ENCODE measurements around the gene DNAH17.

DNAH17 gene

DNA sequence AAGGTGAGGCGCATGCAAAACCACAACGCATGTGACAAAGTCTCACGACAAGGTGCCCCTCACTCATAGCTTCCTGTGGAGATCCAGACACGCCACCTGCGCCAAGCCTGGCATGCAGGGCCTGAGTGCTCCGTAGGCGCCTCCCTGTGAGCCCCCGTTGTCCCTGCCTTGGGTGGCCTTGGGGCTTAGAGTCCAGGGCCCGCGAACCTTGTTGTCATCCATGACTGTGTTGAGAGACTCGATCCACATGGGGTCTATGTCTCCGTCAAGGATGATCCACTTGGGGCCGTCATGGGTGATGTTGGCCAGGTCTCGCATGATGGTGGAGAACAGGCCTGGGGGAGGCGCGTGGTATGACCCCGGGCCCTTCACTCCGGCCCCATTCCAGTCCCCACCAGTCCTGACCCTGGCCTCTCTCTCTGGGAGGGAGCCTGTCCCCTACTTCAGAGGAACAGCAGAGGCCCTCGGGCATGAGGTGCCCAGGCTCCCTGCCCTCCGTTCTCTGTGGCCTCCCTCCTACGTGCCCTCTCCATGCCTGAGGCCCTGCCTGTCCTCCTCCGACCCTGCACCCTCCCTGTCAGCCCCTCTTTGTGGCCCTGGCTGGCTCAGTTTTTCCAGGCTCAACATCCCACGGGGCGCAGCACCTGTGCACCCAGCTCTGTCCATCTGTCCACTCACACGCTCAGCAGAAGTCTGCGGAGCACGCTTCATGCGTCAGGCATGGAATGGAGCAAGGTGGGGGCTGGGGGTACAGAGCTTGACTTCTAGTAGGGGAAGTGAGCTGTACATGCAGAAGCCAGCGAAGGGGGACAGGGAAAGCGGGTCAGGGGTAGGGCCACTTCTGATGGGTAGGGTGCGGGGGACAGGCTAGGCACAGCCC is 85.7 kb downstream of the DNAH17 start:
- no peak for TF ChIP-seq POLR2A (IDR thresholded peaks at IDR 0.05; ENCODE audit: low read depth, low read length)
- FAIRE-seq, result no peak
- no peak for DNase-seq (ENCODE audit: insufficient read length, low spot score)

DNA sequence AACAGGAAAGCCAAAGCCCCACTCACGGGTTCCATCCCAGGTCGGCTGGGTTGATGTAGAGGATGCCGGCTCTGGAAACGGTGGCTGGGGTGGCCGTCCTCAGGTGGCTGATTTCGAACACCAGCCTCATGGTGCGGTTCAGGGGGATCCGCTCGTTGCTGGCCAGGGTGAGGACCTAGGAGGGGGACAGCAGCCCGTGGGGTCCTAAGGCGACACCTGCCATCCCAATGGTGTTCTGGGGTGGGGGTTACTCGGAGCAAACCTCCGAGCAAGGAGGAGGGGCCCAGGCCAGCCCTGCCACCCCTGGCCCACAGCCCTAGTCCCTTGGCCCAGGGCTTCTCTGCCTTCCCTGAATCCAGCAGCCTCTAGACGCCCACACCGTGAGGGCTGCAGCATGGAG is 86.5 kb downstream of the DNAH17 start:
- DNase-seq (ENCODE audit: insufficient read length, low spot score), result no peak
- no peak for FAIRE-seq
- no peak for TF ChIP-seq POLR2A (IDR thresholded peaks at IDR 0.05; ENCODE audit: low read depth, low read length)

DNA sequence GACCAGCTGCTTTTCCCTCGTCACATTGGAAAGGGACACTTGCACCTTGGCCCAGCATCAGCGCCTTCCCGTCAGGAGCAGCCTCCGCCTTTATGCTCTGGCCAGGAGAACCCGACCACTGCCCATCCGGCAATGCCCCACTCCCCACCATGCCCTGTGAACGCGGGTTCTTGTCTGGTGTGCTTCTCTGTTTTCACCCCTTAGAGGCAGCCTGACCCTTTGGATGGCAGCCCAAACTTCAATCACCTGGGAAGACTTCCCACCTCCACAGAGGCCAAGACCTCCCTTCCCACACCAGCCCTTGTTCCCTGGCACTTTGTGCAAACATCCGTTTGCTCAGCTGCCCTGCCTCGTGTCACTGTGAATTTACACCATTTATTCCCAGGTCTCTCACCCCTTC is 87.0 kb downstream of the DNAH17 start:
- FAIRE-seq (no peak), DNase-seq (ENCODE audit: insufficient read length, low spot score) (no peak)
- TF ChIP-seq POLR2A (IDR thresholded peaks at IDR 0.05; ENCODE audit: low read depth, low read length), result no peak

DNA sequence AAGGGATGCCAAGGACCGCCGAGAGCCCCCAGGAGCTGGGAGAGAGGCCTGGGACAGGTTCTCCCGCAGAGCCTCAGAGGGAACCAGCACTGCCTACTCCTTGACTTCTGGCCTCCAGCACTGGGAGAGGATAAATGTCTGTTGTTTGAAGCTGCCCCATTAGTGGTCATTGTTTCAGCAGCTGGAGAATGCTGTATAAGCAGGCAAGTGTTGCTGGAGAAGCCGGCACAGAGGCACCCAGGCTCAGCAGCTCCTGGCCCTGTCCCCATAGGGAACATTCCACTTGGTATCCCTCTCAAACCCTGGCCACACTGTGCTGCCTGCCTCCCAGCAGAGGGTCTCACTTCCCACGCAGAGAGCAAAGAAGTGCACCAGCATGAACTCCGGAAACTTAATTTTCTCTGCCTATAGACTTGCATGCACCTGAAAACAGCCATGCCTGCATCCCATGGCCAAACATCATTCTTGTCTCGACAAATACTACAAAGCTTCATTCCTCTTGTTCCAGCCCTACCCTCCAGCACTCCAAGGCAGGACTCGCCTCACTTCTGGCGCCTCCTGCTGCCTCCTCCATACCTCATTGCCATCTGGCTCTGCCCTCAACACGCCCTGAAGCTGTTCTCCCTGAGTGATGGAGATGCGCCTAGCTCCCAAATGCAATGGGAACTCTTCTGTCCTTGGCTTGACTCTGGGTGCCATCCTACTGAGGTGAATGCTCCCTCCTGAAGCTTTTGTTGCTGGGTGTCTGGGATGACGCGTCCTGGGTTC is 88.1 kb downstream of the DNAH17 start:
- FAIRE-seq (no peak), DNase-seq (ENCODE audit: insufficient read length, low spot score) (no peak)
- no peak for TF ChIP-seq POLR2A (IDR thresholded peaks at IDR 0.05; ENCODE audit: low read depth, low read length)

DNA sequence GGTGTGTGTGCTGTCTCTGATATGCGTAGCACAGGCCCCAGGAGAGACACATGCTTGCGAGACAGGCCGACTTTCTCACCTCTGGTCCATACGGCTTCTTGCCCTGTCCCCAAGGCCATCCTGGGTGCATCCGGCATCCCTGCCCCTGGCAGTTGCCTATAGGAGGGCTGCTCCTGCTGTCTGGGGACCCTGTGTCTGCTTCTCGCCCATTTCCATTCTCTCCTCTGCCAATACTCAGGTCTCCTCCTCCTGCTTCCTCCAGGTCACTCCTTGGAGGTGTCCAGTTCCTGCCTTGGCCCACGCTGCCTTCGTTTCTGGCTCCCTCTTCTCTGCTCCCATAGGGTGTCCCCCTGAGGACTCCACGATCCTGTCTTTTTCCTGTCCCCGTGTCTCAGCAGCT is 89.0 kb downstream of the DNAH17 start:
- no peak for DNase-seq (ENCODE audit: insufficient read length, low spot score)
- no peak for TF ChIP-seq POLR2A (IDR thresholded peaks at IDR 0.05; ENCODE audit: low read depth, low read length)
- no peak for FAIRE-seq

DNA sequence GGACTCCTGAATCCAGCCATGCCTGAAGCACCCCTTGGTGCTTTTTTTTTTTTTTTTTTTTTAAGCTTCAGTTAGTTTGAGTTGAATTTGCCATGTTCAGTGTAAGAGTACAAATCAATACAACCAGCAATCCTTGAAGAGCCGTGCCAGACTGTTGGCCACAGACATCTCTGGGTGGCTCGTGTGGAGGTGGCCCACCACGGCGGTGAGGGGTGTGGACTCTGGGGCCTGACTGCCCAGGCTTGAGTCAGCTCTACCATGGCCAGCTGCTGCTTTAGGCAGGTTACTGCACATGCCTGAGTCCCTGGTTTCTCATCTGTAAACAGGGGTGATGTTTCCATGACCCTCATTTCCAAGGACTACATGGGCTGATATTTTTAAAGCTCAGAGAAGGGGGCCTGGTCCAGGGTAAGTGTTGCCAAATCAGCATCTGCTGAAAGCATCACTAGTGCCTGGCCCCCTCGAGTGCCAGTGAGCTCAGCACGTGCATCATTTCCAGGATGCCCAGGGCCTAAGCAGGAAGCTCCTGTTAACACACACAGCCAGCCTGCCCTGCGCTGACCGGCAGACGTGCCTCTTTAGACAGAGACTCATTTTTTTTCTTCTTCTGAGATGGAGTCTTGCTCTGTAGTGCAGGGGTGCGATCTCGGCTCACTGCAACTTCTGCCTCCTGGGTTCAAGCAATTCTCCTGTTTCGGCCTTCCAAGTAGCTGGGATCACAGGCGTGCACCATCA is 90.1 kb downstream of the DNAH17 start:
- DNase-seq (ENCODE audit: insufficient read length, low spot score) (no peak), FAIRE-seq (no peak)
- TF ChIP-seq POLR2A (IDR thresholded peaks at IDR 0.05; ENCODE audit: low read depth, low read length), result no peak

DNA sequence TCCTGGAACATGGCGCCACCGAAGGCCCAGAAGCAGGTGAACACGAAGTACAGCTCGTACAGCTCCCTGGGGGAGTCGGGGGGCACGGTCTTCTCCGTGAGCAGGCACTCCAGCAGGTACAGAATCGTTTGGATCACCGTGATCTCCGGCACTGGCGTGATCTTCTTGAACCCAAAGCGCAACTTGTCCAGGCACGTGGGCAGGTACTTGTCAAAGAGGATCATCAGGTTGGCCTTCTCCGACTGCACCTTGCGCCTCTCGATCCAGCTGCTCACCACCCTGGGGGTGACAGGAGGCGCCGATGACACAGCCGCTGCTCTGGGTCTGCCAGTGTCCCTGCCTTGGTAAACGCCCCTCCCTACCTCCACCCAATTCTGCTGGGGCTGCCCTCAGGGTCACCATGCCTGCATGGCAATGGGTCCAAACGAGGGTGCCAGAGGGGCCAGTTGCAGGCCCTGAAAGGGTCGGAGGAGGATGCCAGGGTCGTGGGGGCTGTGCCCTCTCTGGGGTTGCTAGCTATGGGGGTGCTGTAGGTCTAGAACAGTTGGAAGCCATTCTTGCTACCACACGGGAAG is 90.9 kb downstream of the DNAH17 start:
- FAIRE-seq (no peak), DNase-seq (ENCODE audit: insufficient read length, low spot score) (no peak)
- TF ChIP-seq POLR2A (IDR thresholded peaks at IDR 0.05; ENCODE audit: low read depth, low read length), result no peak

DNA sequence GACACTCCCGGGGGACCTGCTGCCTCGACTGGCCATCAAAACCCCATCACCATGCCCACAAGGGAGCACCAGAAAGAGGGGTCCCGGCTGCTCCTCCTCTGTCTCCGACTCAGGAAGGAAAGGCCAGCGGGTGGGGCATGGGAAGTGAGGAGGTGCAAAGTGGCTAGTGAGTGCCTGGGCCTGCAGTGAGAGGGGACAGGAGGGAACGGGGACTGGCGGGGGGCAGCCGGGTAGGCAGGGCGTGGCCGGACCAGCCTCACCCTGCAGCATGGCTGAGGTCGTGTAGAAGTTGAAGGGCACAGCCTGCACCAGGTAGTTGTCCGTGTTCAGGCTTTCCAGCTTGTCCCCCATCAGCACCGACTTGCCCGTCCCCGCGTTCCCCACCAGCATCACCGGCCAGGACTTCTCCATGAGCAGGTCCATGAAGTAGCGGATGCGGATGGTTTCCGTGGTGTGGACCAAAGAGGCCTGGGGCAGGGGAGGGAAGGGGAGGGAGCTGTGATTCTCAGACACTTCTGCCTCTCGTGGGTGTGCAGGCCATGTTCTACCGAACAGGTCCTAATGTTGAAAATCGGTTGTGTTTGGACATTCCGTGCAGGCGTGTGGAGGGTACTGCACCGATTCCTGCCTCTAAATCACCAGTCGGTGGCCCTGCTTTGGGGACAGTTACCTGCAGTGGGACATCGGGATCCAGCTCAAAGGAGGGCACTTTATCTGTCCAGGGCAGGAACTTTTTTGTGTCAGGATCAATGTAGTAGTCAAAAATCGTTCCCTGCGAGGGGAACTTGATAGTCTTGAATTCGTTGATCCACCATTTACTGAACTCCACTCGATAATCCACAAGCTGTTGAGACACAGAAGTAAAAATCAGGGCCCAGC is 91.7 kb downstream of the DNAH17 start:
- no peak for FAIRE-seq
- TF ChIP-seq POLR2A (IDR thresholded peaks at IDR 0.05; ENCODE audit: low read depth, low read length), result no peak
- no peak for DNase-seq (ENCODE audit: insufficient read length, low spot score)

DNA sequence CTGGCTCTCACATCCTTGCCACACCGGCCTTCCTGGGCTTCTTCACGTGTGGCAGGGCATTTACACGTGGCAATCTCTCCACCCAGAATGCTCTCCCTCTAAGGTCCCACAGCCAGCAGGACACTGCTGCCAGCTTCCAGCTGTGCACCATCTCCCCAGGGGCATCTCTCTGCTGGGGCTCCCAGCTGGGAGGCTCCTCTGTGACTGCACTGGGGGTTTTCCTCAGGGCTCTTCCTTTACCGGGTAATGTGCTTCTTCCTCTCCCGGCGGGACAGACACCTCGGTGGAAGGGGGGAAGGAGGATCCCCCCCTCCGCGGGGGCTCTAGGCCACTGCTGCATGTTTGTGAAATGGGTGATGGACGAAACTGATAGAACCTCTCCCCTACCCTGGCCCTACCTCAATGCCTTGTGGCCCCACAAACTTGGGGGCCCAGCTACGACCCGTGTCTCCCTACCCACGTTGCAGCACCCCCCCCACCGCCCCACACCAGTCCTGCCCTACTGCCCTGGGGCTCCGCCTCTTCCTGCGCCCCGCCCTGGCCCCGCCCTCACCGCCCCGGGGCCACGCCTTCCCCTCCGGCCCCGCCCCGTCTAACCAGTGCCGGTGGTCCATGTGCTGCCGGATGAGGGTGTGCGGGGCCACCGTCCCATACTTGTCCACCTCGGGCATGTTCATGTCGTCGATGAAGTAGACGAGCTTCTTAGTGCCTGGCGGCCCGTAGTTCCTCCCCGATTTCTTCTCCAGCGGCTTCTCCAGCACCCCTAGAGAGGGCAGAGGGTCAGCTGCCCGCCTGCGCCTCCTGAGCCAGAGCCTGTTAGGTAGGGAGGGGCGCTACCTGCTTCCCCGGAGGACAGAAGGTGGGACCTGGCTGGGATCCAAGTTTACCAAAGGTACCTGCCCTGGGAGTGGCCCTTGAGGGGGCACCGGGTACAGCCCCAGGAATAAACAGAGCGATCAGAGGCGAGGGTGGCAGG is 92.6 kb downstream of the DNAH17 start:
- DNase-seq (ENCODE audit: insufficient read length, low spot score) (peak; percentile 67), FAIRE-seq (no peak)
- peak; percentile 23; the same call in 1 of the 2 replicates for TF ChIP-seq POLR2A (IDR thresholded peaks at IDR 0.05; ENCODE audit: low read depth, low read length)

DNA sequence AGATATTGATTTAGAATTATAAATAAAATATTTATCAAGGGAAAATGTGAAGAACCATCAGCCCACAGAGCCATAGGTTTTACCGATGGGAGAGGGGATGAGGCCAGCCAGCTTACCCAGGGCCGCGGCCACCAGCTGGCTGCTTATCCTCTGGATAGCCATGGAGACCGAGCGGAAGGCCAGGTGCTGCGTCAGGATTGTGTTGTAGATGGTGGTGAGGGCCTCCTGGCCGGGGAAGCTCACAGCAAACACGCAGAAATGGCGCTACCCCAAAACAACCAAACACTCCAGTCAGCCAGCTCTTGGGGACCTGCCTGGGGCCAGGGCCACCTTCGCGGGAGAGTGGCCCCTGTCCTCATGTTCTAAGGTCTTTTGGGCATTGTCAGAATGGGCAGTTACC is 97.8 kb downstream of the DNAH17 start:
- no peak for DNase-seq (ENCODE audit: insufficient read length, low spot score)
- no peak for TF ChIP-seq POLR2A (IDR thresholded peaks at IDR 0.05; ENCODE audit: low read depth, low read length)
- FAIRE-seq, result no peak

DNA sequence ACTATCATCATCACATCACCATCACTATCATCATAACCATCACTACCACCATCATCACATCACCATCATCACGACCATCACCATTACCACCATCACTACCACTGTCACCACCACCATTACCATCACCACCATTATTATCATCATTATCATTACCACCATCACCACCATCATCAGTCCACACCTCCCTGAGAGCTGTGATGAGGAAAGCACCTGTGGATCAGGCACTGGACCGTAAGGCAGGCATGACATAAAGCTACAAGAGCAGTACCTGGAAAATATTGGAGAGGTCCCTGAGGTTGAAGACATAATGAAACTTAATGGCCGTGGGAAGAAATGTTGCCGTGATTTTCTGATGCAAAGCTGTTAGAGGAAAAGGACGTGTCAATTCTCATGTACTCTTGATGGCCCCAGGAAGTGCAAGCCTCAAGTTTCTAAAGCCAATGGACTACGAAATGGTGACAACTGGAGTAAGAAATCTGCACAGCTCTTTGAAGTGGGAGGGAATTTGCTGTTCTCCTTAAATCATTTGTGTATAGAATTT is 98.4 kb downstream of the DNAH17 start:
- no peak for FAIRE-seq
- no peak for TF ChIP-seq POLR2A (IDR thresholded peaks at IDR 0.05; ENCODE audit: low read depth, low read length)
- no peak for DNase-seq (ENCODE audit: insufficient read length, low spot score)

All from H54 (cell line).